ENCODE measurements around the gene LILRA6. TPM values are rescaled to one million over a fixed set of nuclear protein-coding genes. Genes with fewer than 3 reads are reported as not detected.

The LILRA6 gene
- total and polyA plus RNA-seq, 2 of the 13 experiments (the other 11 are each of a cell fraction or from before 2014, with no cell fraction given), result not detected

GRCh38 chr19:54199401-54199800, 43.2 kb downstream of the LILRA6 start:
- ATAC-seq (no peak), FAIRE-seq (no peak), DNase-seq (ENCODE audit: low spot score) (no peak)
- no peak overlapping the region for H3K4me2 ChIP-seq (ENCODE audit: low read depth, low read length)
- no peak for TF ChIP-seq ZNF644 (CRISPR knock-in tag; IDR thresholded peaks at IDR 0.05; ENCODE audit: low read depth)
- TF ChIP-seq ZNF564 (CRISPR knock-in tag; IDR thresholded peaks at IDR 0.05), result no peak
- TF ChIP-seq ZNF574 (CRISPR knock-in tag; IDR thresholded peaks at IDR 0.05), result no peak
- TF ChIP-seq BHLHE40 (IDR thresholded peaks at IDR 0.05; ENCODE audit: low read length), result no peak
- TF ChIP-seq ZNF740 (CRISPR knock-in tag; IDR thresholded peaks at IDR 0.05), result no peak
- TF ChIP-seq NFRKB (IDR thresholded peaks at IDR 0.05), result no peak
- no peak for TF ChIP-seq ZNF317 (CRISPR knock-in tag; IDR thresholded peaks at IDR 0.05)
- TF ChIP-seq ATRX (CRISPR knock-in tag; IDR thresholded peaks at IDR 0.05; ENCODE audit: borderline replicate concordance), result no peak
- TF ChIP-seq ZFP1 (CRISPR knock-in tag; IDR thresholded peaks at IDR 0.05), result no peak
- TF ChIP-seq USF2 (IDR thresholded peaks at IDR 0.05; ENCODE audit: low read depth, low read length), result no peak
- no peak for TF ChIP-seq USF2 (CRISPR knock-in tag; IDR thresholded peaks at IDR 0.05; ENCODE audit: borderline replicate concordance)
- peaks cover 37% of the 10 kb centered on the region for H3K79me2 ChIP-seq (ENCODE audit: insufficient read depth, low read length)
- no peak overlapping the region for H2AFZ ChIP-seq (ENCODE audit: low read length)
- H3K4me3 ChIP-seq (replicated peaks in 1 of 3; ENCODE audit: insufficient read depth in 1 of 3, low read depth in 2 of 3, low read length in 3 of 3), result no peak overlapping the region
- peaks cover 37% of the 10 kb centered on the region for H3K4me1 ChIP-seq (ENCODE audit: insufficient read depth, low read length)
- intact Hi-C loops (cut with micrococcal nuclease; ENCODE audit: unreplicated experiment) (no loop called here), in situ Hi-C loops (cut with HindIII; ENCODE audit: extremely low pct_ligation_motif_present, low pct_unique_long_range_greater_than_20kb) (no loop called here)
- peaks cover 4 to 41% of the 10 kb centered on the region in 2 experiments for H3K36me3 ChIP-seq (replicated peaks in 1 of 2; ENCODE audit: control insufficient read depth in 1 of 2, insufficient read depth in 2 of 2, low read length in 2 of 2)
- no peak overlapping the region for H3K27ac ChIP-seq (ENCODE audit: extremely low read length, insufficient read depth, low read length)
- no TSS peak for BruUV-seq (replicated peaks)
- no peaks in the 10 kb centered on the region; a peak in 1 of 5 replicates for H3K27me3 ChIP-seq (ENCODE audit: control insufficient read depth in 1 of 2, insufficient read depth in 2 of 2, low read length in 2 of 2)
- peaks cover 37% of the 10 kb centered on the region for H4K20me1 ChIP-seq (ENCODE audit: insufficient read depth, low read length)
- CTCF ChIA-PET (ENCODE audit: low intra/inter-chr PET ratio, low total read pairs), result no interaction called here
- POLR2A ChIA-PET, result interaction anchor here (0.7 to 8.7 kb wide), 4 partner anchors 9 to 62 kb away, joined by 3 to 306 read pairs (median 52); partner anchors contain the start of genes CNOT3, MBOAT7 and TSEN34
- H3K9ac ChIP-seq (ENCODE audit: insufficient read depth, low read depth, low read length), result no peak overlapping the region
- WGBS (ENCODE audit: low lambda C conversion rate), result 97% methylated on average over 16 of the region's 16 CpGs
- no peaks in the 10 kb centered on the region for H3K9me3 ChIP-seq (ENCODE audit: low read length)

Measured in HepG2 (cell line).